HCT116 (cell line): Measurements from ENCODE around the gene IFT25. TPM values are rescaled to one million over a fixed set of nuclear protein-coding genes. Genes with fewer than 3 reads are reported as not detected.

Experiments
- ATAC-seq: fragments of 200-7000 bp; cut with Tn5 transposase; 2 replicates; pipeline ENCODE4 v1.9.1; 2020; ENCODE audit warnings: mild to moderate bottlenecking, moderate library complexity
- BruUV-seq: library from RNA; stranded (reverse); fragments of 400-500 nt; replicated peaks from 2 replicates; lab custom pipeline; 2021; lab: Mats Ljungman, UMichigan
- CTCF ChIA-PET: fragments of 300-600 bp; sonication (Branson Sonifier 250); formaldehyde crosslinking; loops from one replicate; lab custom pipeline; 2021; ENCODE audit warnings: antibody characterized with exemption; lab: Charles Lee
- POLR2A ChIA-PET: fragments of 300-600, 350-600 bp; sonication (Branson Sonifier 250); formaldehyde crosslinking; loops from one replicate; lab custom pipeline; 2021; ENCODE audit warnings: antibody characterized with exemption; lab: Charles Lee
- RAD21 ChIA-PET, 2 experiments: fragments of 300-600 bp; sonication (Branson Sonifier 250); formaldehyde crosslinking; loops; one replicate each; lab custom pipeline; 2023; ENCODE audit warnings: low total read pairs in 2 of 2; ENCODE audit not compliant: uncharacterized antibody in 2 of 2, unreplicated experiment in 2 of 2, low non-redundant PET in 1 of 2; lab: Charles Lee
- DNase-seq: peaks from one replicate; pipeline ENCODE4 v3.0.0-alpha.2; 2010; ENCODE audit warnings: low read depth, low spot score
- H2AFZ ChIP-seq: fragments of 200-600 bp; shearing (Covaris generic), sonication (generic); 2 replicates; pipeline ENCODE4 v1.6.1; 2017; ENCODE audit warnings: low read depth, mixed run types, mixed read lengths, antibody characterized with exemption, low read length; ENCODE audit not compliant: poor library complexity, severe bottlenecking
- H3K27ac ChIP-seq: 2 replicates; pipeline ENCODE4 v1.5.1; 2012; ENCODE audit warnings: low read depth, low read length
- H3K27me3 ChIP-seq: fragments of 200-600 bp; sonication (generic); 2 replicates; pipeline ENCODE4 v1.6.1; 2016; ENCODE audit warnings: mixed run types, low read length, mixed read lengths; ENCODE audit not compliant: insufficient read depth
- H3K36me3 ChIP-seq, 2 experiments: fragments of 200-500 bp in 1 of 2; fragments of 200-600 bp in 1 of 2; sonication (Bioruptor generic) in 1 of 2; sonication (generic) in 1 of 2; 2 replicates each; pipeline versions ENCODE4 v1.5.1 to v1.6.1; 2014 to 2016; ENCODE audit warnings: low read length in 2 of 2, inconsistent platforms in 1 of 2, mixed read lengths in 1 of 2, mixed run types in 1 of 2; ENCODE audit not compliant: insufficient read depth in 2 of 2, control insufficient read depth in 1 of 2
- H3K4me1 ChIP-seq, 2 experiments: fragments of 200-600 bp in 1 of 2; sonication (generic) in 1 of 2; 2 replicates each; pipeline versions ENCODE4 v1.5.1 to v1.6.1; 2012 to 2017; ENCODE audit warnings: low read length in 2 of 2, inconsistent platforms in 1 of 2, mild to moderate bottlenecking in 1 of 2, mixed read lengths in 1 of 2, mixed run types in 1 of 2, moderate library complexity in 1 of 2; ENCODE audit not compliant: insufficient read depth in 2 of 2, control insufficient read depth in 1 of 2
- H3K4me2 ChIP-seq: fragments of 200-600 bp; sonication (generic); 2 replicates; pipeline ENCODE4 v1.6.1; 2017; ENCODE audit warnings: mixed run types, low read length, mixed read lengths
- H3K4me3 ChIP-seq, 2 experiments: fragments of 200-600 bp in 1 of 2; sonication (generic) in 1 of 2; replicated peaks in 1 of 2; 2 replicates each; pipeline ENCODE4 v1.5.1; 2011 to 2016; ENCODE audit warnings: low read length in 2 of 2, control low read depth in 1 of 2, low read depth in 1 of 2, mild to moderate bottlenecking in 1 of 2, mixed read lengths in 1 of 2, mixed run types in 1 of 2
- H3K79me2 ChIP-seq: fragments of 200-600 bp; sonication (generic); 2 replicates; pipeline ENCODE4 v1.6.1; 2017; ENCODE audit warnings: mild to moderate bottlenecking, mixed run types, low read length, moderate library complexity, mixed read lengths; ENCODE audit not compliant: insufficient read depth
- H3K9ac ChIP-seq: fragments of 200-600 bp; sonication (generic); 2 replicates; pipeline ENCODE4 v1.6.1; 2016; ENCODE audit warnings: low read length, mixed read lengths
- H3K9me2 ChIP-seq: fragments of 200-600 bp; sonication (generic), shearing (Covaris generic); 2 replicates; pipeline ENCODE4 v1.6.1; 2017; ENCODE audit warnings: mixed run types, mild to moderate bottlenecking, moderate library complexity; ENCODE audit not compliant: insufficient read depth
- H3K9me3 ChIP-seq, 2 experiments: fragments of 200-500 bp in 1 of 2; fragments of 200-600 bp in 1 of 2; sonication (Bioruptor generic) in 1 of 2; sonication (generic) in 1 of 2; 2 replicates each; pipeline ENCODE4 v1.6.1; 2014 to 2017; ENCODE audit warnings: low read length in 2 of 2, mixed read lengths in 2 of 2, inconsistent platforms in 1 of 2, low read depth in 1 of 2, mild to moderate bottlenecking in 1 of 2, mixed run types in 1 of 2, moderate library complexity in 1 of 2; ENCODE audit not compliant: control insufficient read depth in 1 of 2, insufficient read depth in 1 of 2
- H4K20me1 ChIP-seq: fragments of 200-600 bp; sonication (generic), shearing (Covaris generic); 2 replicates; pipeline ENCODE4 v1.6.1; 2017; ENCODE audit warnings: mixed run types, mild to moderate bottlenecking, moderate library complexity; ENCODE audit not compliant: insufficient read depth
- CBX3 ChIP-seq: IDR thresholded peaks from 2 replicates; pipeline ENCODE4 v1.6.1; 2012; ENCODE audit warnings: low read depth
- EGR1 ChIP-seq: IDR thresholded peaks from 2 replicates; pipeline ENCODE4 v1.6.1; 2012; ENCODE audit warnings: low read depth
- EZH2phosphoT487 ChIP-seq: fragments of 200-600 bp; IDR thresholded peaks from 2 replicates; pipeline ENCODE4 v1.6.1; 2018; ENCODE audit warnings: antibody characterized with exemption, borderline replicate concordance
- POLR2A ChIP-seq: IDR thresholded peaks from 2 replicates; pipeline ENCODE4 v1.7.0; 2011; ENCODE audit warnings: borderline replicate concordance; ENCODE audit not compliant: insufficient read depth, insufficient read length; ENCODE audit errors: extremely low read depth
- ZFX ChIP-seq: fragments of 450-650 bp; IDR thresholded peaks from 2 replicates; pipeline ENCODE4 v1.6.1; 2017
- ZNF274 ChIP-seq: fragments of 200-500 bp; sonication (Bioruptor generic); IDR thresholded peaks from 2 replicates; pipeline ENCODE4 v1.6.1; 2014; ENCODE audit warnings: mild to moderate bottlenecking, low read depth, low read length, inconsistent platforms
- intact Hi-C: fragments of 100-400 bp; cut with micrococcal nuclease; formaldehyde crosslinking; loops from 2 replicates; pipeline ENCODE4 v1.10.0; 2022
- total RNA-seq: library from RNA; stranded (reverse); gene quantifications from one replicate; pipeline ENCODE4 v1.2.1, GENCODE V29; 2021; ENCODE audit not compliant: unreplicated experiment
- TF ChIP-seq, protein P1 (sequence below): IDR thresholded peaks from 2 replicates; pipeline ENCODE4 v1.6.1; 2012; ENCODE audit warnings: low read depth

Gene IFT25
- total RNA-seq, 1 experiment from 2014 or later = 45.1 TPM

DNA sequence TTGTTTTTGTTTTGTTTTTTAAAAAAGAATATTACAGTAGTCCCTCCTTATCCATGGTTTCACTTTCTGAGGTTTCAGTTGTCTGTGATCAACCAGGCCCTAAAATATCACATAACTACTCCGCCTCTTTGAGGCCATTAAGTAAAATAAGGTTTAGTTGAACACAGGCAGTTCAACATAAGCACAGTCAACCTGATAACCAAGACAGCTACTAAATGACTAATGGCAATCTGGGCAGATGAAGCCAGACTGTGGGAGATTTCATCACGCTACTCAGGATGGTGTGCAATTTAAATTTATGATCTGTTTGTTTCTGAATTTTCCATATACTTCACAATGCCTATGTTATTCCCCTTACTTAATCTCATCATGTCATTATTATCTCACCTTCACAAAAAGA is 42.4 kb upstream of the IFT25 start:
- no peak overlapping the region for H3K27ac ChIP-seq
- intact Hi-C loops = no loop called here
- CTCF ChIA-PET = no interaction called here

DNA sequence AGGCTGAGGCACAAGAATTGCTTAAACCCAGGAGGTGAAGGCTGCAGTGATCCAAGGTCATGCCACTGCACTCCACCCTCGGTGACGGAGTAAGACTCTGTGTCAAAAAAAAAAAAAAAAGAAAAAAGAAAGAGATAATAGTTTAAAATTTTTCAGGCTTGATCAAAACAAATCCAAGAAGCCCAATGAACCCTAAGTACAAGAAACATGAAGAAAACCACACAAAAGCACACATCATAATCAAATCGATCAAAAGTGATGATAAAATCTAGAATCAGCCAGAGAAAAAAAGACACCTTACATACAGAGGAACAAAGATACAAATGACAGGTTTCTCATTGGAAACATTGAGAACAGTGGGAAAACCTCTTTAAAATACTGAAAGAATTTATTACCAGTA is 41.0 kb upstream of the IFT25 start:
- ATAC-seq = no peak
- TF ChIP-seq POLR2A (no peak), ZNF274 (no peak), EGR1 (no peak), EZH2phosphoT487 (no peak)
- TF ChIP-seq, protein P1, sequence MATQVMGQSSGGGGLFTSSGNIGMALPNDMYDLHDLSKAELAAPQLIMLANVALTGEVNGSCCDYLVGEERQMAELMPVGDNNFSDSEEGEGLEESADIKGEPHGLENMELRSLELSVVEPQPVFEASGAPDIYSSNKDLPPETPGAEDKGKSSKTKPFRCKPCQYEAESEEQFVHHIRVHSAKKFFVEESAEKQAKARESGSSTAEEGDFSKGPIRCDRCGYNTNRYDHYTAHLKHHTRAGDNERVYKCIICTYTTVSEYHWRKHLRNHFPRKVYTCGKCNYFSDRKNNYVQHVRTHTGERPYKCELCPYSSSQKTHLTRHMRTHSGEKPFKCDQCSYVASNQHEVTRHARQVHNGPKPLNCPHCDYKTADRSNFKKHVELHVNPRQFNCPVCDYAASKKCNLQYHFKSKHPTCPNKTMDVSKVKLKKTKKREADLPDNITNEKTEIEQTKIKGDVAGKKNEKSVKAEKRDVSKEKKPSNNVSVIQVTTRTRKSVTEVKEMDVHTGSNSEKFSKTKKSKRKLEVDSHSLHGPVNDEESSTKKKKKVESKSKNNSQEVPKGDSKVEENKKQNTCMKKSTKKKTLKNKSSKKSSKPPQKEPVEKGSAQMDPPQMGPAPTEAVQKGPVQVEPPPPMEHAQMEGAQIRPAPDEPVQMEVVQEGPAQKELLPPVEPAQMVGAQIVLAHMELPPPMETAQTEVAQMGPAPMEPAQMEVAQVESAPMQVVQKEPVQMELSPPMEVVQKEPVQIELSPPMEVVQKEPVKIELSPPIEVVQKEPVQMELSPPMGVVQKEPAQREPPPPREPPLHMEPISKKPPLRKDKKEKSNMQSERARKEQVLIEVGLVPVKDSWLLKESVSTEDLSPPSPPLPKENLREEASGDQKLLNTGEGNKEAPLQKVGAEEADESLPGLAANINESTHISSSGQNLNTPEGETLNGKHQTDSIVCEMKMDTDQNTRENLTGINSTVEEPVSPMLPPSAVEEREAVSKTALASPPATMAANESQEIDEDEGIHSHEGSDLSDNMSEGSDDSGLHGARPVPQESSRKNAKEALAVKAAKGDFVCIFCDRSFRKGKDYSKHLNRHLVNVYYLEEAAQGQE = no peak
- TF ChIP-seq, all 23 proteins: peak for 0
- no peaks in the 10 kb centered on the region for H3K27me3 ChIP-seq
- H3K9me2 ChIP-seq = no peaks in the 10 kb centered on the region
- H3K9ac ChIP-seq = no peak overlapping the region
- H3K9me3 ChIP-seq = no peaks in the 10 kb centered on the region
- intact Hi-C loops = no loop called here
- RAD21 ChIA-PET = no interaction called here
- no peak overlapping the region for H3K4me2 ChIP-seq
- no peak for DNase-seq
- no peak overlapping the region for H2AFZ ChIP-seq
- H4K20me1 ChIP-seq = no peaks in the 10 kb centered on the region
- no peaks in the 10 kb centered on the region for H3K36me3 ChIP-seq
- H3K79me2 ChIP-seq = no peaks in the 10 kb centered on the region
- CTCF ChIA-PET = no interaction called here
- peaks cover 7% of the 10 kb centered on the region in 2 experiments; a peak in 3 of 4 replicates for H3K4me1 ChIP-seq
- no peak overlapping the region for H3K27ac ChIP-seq
- no TSS peak for BruUV-seq
- POLR2A ChIA-PET = no interaction called here
- no peak overlapping the region for H3K4me3 ChIP-seq

More for the DNA sequence above, 42.4 kb upstream of the IFT25 start:
- no peak for DNase-seq
- Histone ChIP-seq H2AFZ (no peak overlapping the region), H3K36me3 (no peaks in the 10 kb centered on the region), H3K4me1 (peaks cover 0 to under 1% of the 10 kb centered on the region in 2 experiments; a peak in 2 of 4 replicates), H4K20me1 (no peaks in the 10 kb centered on the region), H3K9me2 (no peaks in the 10 kb centered on the region), H3K27me3 (no peaks in the 10 kb centered on the region), H3K4me3 (no peak overlapping the region), H3K9me3 (no peaks in the 10 kb centered on the region), H3K79me2 (no peaks in the 10 kb centered on the region), H3K9ac (no peak overlapping the region), H3K4me2 (no peak overlapping the region)
- RAD21 ChIA-PET = no interaction called here
- no TSS peak for BruUV-seq
- TF ChIP-seq ZFX = no peak
- TF ChIP-seq CBX3 = no peak
- TF ChIP-seq EGR1 = no peak
- no peak for TF ChIP-seq POLR2A
- ATAC-seq = no peak
- POLR2A ChIA-PET = no interaction called here
